Effector memory CD4-positive, alpha-beta T cell (primary cell): ENCODE measurements around the gene SUMO4.
"Not testable (repeated sequence)": the region's sequence is repeated elsewhere in the genome, so short reads cannot be mapped to it uniquely, and the experiment has no call there.

Experiments used
- DNase-seq, 3 donors: peaks; one replicate each; pipeline ENCODE4 v3.0.0-alpha.2; 2020
- H3K27ac ChIP-seq: 2 replicates; pipeline ENCODE4 v1.7.0; 2013; ENCODE audit warnings: mild to moderate bottlenecking, low read length, moderate library complexity; ENCODE audit not compliant: insufficient read depth, poor library complexity, severe bottlenecking
- H3K27me3 ChIP-seq: replicated peaks from 2 replicates; pipeline ENCODE4 v1.7.0; 2013; ENCODE audit warnings: mild to moderate bottlenecking, low read length; ENCODE audit not compliant: insufficient read depth, control insufficient read depth, poor library complexity, severe bottlenecking
- H3K36me3 ChIP-seq: 2 replicates; pipeline ENCODE4 v1.7.0; 2013; ENCODE audit warnings: mild to moderate bottlenecking, low read length, moderate library complexity; ENCODE audit not compliant: control insufficient read depth, insufficient read depth
- H3K4me1 ChIP-seq: 2 replicates; pipeline ENCODE4 v1.7.0; 2013; ENCODE audit warnings: low read length, mild to moderate bottlenecking; ENCODE audit not compliant: control insufficient read depth, insufficient read depth, poor library complexity, severe bottlenecking
- H3K4me3 ChIP-seq: 2 replicates; pipeline ENCODE4 v1.7.0; 2013; ENCODE audit warnings: low read length, low read depth, mild to moderate bottlenecking; ENCODE audit not compliant: insufficient read depth, poor library complexity, severe bottlenecking
- H3K9me3 ChIP-seq: 2 replicates; pipeline ENCODE4 v1.7.0; 2013; ENCODE audit warnings: mild to moderate bottlenecking, low read length, moderate library complexity; ENCODE audit not compliant: control insufficient read depth

Gene SUMO4

GRCh38 chr6:149439626-149440025, 39.6 kb downstream of the SUMO4 start:
- Histone ChIP-seq H3K9me3 (no peaks in the 10 kb centered on the region), H3K36me3 (no peaks in the 10 kb centered on the region), H3K27ac (no peak overlapping the region), H3K27me3 (no peaks in the 10 kb centered on the region), H3K4me3 (no peak overlapping the region), H3K4me1 (no peaks in the 10 kb centered on the region)
- DNase-seq, result no peak

GRCh38 chr6:149440735-149441671, 40.9 kb downstream of the SUMO4 start:
- Histone ChIP-seq H3K4me1 (no peaks in the 10 kb centered on the region), H3K4me3 (no peak overlapping the region), H3K36me3 (no peaks in the 10 kb centered on the region), H3K27ac (no peak overlapping the region), H3K9me3 (no peaks in the 10 kb centered on the region), H3K27me3 (no peaks in the 10 kb centered on the region)
- DNase-seq, result no peak

GRCh38 chr6:149441740-149442139, 41.7 kb downstream of the SUMO4 start:
- Histone ChIP-seq H3K4me3 (no peak overlapping the region), H3K9me3 (no peaks in the 10 kb centered on the region)

DNA sequence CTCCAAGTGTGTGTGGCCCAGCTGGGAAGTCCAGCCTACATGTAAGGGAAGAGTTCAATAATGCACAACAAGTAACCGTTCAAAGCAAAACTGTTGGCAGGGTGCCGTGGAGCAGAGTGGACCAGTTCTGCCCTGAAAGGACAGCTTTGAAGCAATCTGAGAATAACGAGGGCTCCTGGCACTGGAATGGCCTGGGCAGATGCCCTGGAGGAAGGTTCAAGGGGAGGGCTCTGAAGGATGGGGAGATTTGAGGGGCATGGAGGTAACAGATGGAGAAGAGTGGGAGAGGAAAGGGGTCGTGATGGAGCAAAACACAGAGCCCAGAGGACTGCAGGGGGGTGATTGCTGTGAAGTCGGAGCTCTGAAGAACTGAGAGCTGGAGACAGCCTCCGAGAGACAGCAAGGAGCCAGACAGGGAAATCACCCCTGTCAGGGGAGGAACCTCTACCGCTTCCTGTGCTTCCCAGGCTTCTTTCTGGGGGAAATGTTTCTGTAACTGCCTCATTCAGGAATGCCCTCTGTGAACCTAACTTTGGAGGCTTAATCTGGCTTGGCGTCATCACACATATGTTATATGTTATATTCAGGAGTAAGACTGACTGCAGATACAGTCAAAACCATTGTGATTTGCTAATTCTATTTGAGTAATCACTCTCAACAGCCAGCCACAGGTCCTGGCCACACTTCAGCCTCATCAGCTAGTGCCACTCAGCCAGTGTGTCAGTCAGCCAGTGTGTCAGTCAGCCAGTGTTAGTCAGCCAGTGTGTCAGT, 43.5 kb downstream of the SUMO4 start:
- no peaks in the 10 kb centered on the region for H3K9me3 ChIP-seq
- no peak overlapping the region for H3K4me3 ChIP-seq
- H3K27me3 ChIP-seq, result no peaks in the 10 kb centered on the region
- DNase-seq, result no peak
- no peaks in the 10 kb centered on the region for H3K4me1 ChIP-seq
- no peaks in the 10 kb centered on the region for H3K36me3 ChIP-seq
- H3K27ac ChIP-seq, result no peak overlapping the region

More at GRCh38 chr6:149441740-149442139, 41.7 kb downstream of the SUMO4 start:
- H3K27me3 ChIP-seq, result no peaks in the 10 kb centered on the region
- DNase-seq, result no peak
- no peak overlapping the region for H3K27ac ChIP-seq
- no peaks in the 10 kb centered on the region for H3K36me3 ChIP-seq
- H3K4me1 ChIP-seq, result no peaks in the 10 kb centered on the region

DNA sequence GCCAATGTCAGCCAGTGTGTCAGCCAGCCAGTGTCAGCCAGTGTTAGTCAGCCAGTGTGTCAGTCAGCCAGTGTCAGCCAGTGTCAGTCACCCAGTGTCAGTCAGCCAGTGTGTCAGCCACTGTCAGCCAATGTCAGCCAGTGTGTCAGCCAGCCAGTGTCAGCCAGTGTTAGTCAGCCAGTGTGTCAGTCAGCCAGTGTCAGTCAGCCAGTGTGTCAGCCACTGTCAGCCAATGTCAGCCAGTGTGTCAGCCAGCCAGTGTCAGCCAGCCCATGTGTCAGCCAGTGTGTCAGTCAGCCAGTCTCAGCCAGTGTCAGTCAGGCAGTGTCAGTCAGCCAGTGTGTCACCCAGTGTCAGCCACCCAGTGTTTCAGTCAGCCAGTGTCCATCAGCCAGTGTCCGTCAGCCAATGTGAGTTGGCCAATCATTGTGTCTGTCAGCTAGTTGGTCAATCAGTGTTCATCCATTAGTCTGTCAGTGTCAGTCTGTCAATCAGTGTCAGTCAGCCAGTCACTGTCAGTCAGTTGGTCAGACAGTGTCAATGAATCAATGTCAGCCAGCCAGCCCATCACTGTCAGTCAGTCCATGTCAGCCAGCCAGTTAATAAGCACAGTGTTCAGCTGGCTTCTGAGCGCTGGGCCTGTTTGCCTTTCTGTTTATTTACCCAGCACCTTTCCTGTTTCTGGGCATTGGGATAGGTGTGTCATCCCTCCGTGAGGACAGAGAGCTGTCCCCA, 44.5 kb downstream of the SUMO4 start:
- not testable (repeated sequence) for H3K27me3 ChIP-seq, DNase-seq, H3K9me3 ChIP-seq, H3K4me3 ChIP-seq, H3K27ac ChIP-seq, H3K4me1 ChIP-seq, H3K36me3 ChIP-seq

DNA sequence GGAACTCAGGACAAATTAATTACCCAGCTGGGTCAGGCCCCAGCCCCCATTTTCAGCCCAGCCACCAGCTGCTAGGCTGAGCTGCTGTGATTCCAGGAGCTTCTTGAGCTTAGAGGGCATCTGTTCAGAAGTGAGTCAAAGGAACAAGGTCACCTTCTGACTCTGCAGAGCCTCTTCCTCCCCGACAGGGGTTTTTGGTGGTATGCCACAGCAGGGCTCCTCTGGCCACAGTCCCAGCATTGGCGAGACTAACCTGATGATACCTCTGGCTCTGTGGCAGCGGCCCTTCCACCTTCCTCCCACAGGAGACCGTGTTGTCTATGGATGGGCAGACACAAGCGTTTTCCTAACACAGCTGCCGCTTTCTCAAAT, 45.0 kb downstream of the SUMO4 start:
- Histone ChIP-seq H3K4me1 (no peaks in the 10 kb centered on the region), H3K27me3 (no peaks in the 10 kb centered on the region)
- DNase-seq, result no peak

GRCh38 chr6:149445573-149445972, 45.5 kb downstream of the SUMO4 start:
- Histone ChIP-seq H3K27ac (no peak overlapping the region), H3K36me3 (peaks cover 12% of the 10 kb centered on the region), H3K27me3 (no peaks in the 10 kb centered on the region), H3K4me1 (no peaks in the 10 kb centered on the region), H3K9me3 (no peaks in the 10 kb centered on the region), H3K4me3 (no peak overlapping the region)
- DNase-seq, result no peak

More for the DNA sequence above, 45.0 kb downstream of the SUMO4 start:
- H3K9me3 ChIP-seq, result no peaks in the 10 kb centered on the region
- no peak overlapping the region for H3K4me3 ChIP-seq
- peaks cover 7% of the 10 kb centered on the region for H3K36me3 ChIP-seq
- H3K27ac ChIP-seq, result no peak overlapping the region

DNA sequence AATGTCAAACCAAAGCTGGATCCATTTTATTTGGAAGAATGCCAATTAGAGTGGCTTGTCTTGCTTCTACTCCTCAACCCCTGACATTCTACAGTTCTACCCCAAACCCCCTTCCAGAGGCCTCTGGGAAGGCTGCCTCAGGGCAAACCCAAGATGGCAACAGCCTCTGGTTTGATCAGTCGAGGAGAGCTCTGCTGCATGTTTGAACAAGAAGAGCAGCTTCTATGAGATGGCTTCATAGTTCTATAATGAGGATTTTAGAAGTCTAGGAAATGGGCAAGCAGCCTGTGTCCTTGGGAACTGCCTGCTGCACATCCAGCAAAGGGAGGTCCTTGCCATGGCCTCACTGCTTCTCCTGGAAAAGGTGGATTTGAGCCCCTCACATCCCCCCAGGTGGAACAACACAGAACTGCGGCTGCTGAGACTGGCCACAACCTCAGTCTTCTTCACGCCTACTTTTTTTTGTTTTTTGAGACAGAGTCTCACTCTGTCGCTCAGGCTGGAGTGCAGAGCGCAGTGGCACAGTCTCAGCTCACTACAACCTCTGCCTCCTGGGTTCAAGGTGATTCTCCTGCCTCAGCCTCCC, 46.8 kb downstream of the SUMO4 start:
- DNase-seq, result no peak
- H3K27ac ChIP-seq, result no peak overlapping the region
- no peak overlapping the region for H3K4me3 ChIP-seq
- H3K4me1 ChIP-seq, result no peaks in the 10 kb centered on the region
- no peaks in the 10 kb centered on the region for H3K9me3 ChIP-seq
- H3K36me3 ChIP-seq, result peaks cover 21% of the 10 kb centered on the region
- no peaks in the 10 kb centered on the region for H3K27me3 ChIP-seq

- Histone ChIP-seq H3K27ac (no peak overlapping the region), H3K9me3 (no peaks in the 10 kb centered on the region), H3K4me3 (no peak overlapping the region), H3K4me1 (no peaks in the 10 kb centered on the region), H3K27me3 (no peaks in the 10 kb centered on the region), H3K36me3 (peaks cover 32% of the 10 kb centered on the region)
- no peak for DNase-seq
These were observed 48.9 kb downstream of the SUMO4 start for GRCh38 chr6:149448821-149449453.
